Mesendoderm (in vitro differentiated cells): ENCODE data around the gene OR10V1.
"Not testable (repeated sequence)": the region's sequence is repeated elsewhere in the genome, so short reads cannot be mapped to it uniquely, and the experiment has no call there.

Source experiments
- DNase-seq: peaks from one replicate; pipeline ENCODE4 v3.0.0; 2013
- H2AK5ac ChIP-seq: 2 replicates; pipeline ENCODE4 v1.6.1; 2013; ENCODE audit warnings: low read length, inconsistent platforms
- H2BK120ac ChIP-seq: 2 replicates; pipeline ENCODE4 v1.6.1; 2013; ENCODE audit warnings: low read depth, mild to moderate bottlenecking, low read length, moderate library complexity, mixed read lengths
- H2BK15ac ChIP-seq: replicated peaks from 2 replicates; pipeline ENCODE4 v1.6.1; 2013; ENCODE audit warnings: low read depth, mild to moderate bottlenecking, moderate library complexity
- H2BK5ac ChIP-seq: 2 replicates; pipeline ENCODE4 v1.6.1; 2013; ENCODE audit warnings: low read length, inconsistent platforms
- H3K18ac ChIP-seq: 2 replicates; pipeline ENCODE4 v1.6.1; 2013; ENCODE audit warnings: mild to moderate bottlenecking, low read length, mixed read lengths
- H3K23ac ChIP-seq: one replicate; pipeline ENCODE4 v1.6.1; 2013; ENCODE audit warnings: low read length
- H3K27ac ChIP-seq: 2 replicates; pipeline ENCODE4 v1.5.1; 2013; ENCODE audit warnings: low read depth, mild to moderate bottlenecking, inconsistent platforms, low read length, moderate library complexity
- H3K27me3 ChIP-seq: 2 replicates; pipeline ENCODE4 v1.6.1; 2013; ENCODE audit warnings: low read length, control low read depth, mild to moderate bottlenecking, inconsistent platforms; ENCODE audit not compliant: insufficient read depth, poor library complexity
- H3K36me3 ChIP-seq: 2 replicates; pipeline ENCODE4 v1.6.1; 2013; ENCODE audit warnings: low read length, inconsistent platforms; ENCODE audit not compliant: control insufficient read depth, insufficient read depth
- H3K4ac ChIP-seq: one replicate; pipeline ENCODE4 v1.6.1; 2013; ENCODE audit warnings: low read depth, mild to moderate bottlenecking, low read length, moderate library complexity
- H3K4me1 ChIP-seq: 2 replicates; pipeline ENCODE4 v1.6.1; 2013; ENCODE audit warnings: low read depth, low read length, inconsistent platforms; ENCODE audit not compliant: control insufficient read depth
- H3K4me2 ChIP-seq: 2 replicates; pipeline ENCODE4 v1.6.1; 2013; ENCODE audit warnings: low read length
- H3K4me3 ChIP-seq: 2 replicates; pipeline ENCODE4 v1.5.1; 2013; ENCODE audit warnings: mild to moderate bottlenecking, low read length
- H3K56ac ChIP-seq: one replicate; pipeline ENCODE4 v1.6.1; 2013; ENCODE audit warnings: low read length
- H3K79me1 ChIP-seq: 2 replicates; pipeline ENCODE4 v1.6.1; 2013; ENCODE audit warnings: low read length, inconsistent platforms
- H3K79me2 ChIP-seq: 2 replicates; pipeline ENCODE4 v1.6.1; 2013; ENCODE audit warnings: mild to moderate bottlenecking, low read length; ENCODE audit not compliant: control insufficient read depth, insufficient read depth
- H3K9ac ChIP-seq: 2 replicates; pipeline ENCODE4 v1.6.1; 2013; ENCODE audit warnings: low read length, inconsistent platforms
- H4K5ac ChIP-seq: one replicate; pipeline ENCODE4 v1.6.1; 2013; ENCODE audit warnings: low read length
- H4K8ac ChIP-seq: one replicate; pipeline ENCODE4 v1.6.1; 2013; ENCODE audit warnings: low read depth, mild to moderate bottlenecking, control low read depth, low read length, moderate library complexity
- WGBS: extraction: QIAGEN DNeasy Blood & Tissue Kit; methylation state at CpG from one replicate; pipeline ENCODE4 v1.1.7; 2013; ENCODE audit warnings: low lambda C conversion rate, missing lambda C conversion rate; ENCODE audit not compliant: insufficient coverage; ENCODE audit errors: extremely low coverage; 5-methylcytosine and 5-hydroxymethylcytosine counted together

The OR10V1 gene

GRCh38 chr11:59706518-59707285 is 6.9 kb downstream of the OR10V1 start:
- Histone ChIP-seq H4K8ac (no peak overlapping the region), H2BK15ac (no peak overlapping the region), H2BK120ac (no peak overlapping the region), H3K4me2 (no peak overlapping the region), H3K27me3 (no peaks in the 10 kb centered on the region), H3K27ac (no peak overlapping the region), H3K4me1 (no peaks in the 10 kb centered on the region), H3K36me3 (no peaks in the 10 kb centered on the region), H3K9ac (no peak overlapping the region), H3K23ac (no peak overlapping the region), H3K4ac (no peak overlapping the region), H2AK5ac (no peak overlapping the region), H4K5ac (no peak overlapping the region), H3K79me2 (no peaks in the 10 kb centered on the region), H3K79me1 (no peaks in the 10 kb centered on the region), H2BK5ac (no peak overlapping the region), H3K4me3 (no peak overlapping the region), H3K56ac (no peak overlapping the region), H3K18ac (no peak overlapping the region)
- no peak for DNase-seq
- no CpG with 5 or more reads among the region's 5 CpGs for WGBS

- whole genome bisulfite sequencing = no CpG with 5 or more reads among the region's 6 CpGs
These were observed 8.4 kb downstream of the OR10V1 start for GRCh38 chr11:59705294-59705693.

GRCh38 chr11:59703515-59703914 is 10.1 kb downstream of the OR10V1 start:
- H2AK5ac ChIP-seq, H2BK15ac ChIP-seq, H3K4me1 ChIP-seq, H3K18ac ChIP-seq, H3K27ac ChIP-seq, H2BK120ac ChIP-seq, H3K9ac ChIP-seq, H4K5ac ChIP-seq, H4K8ac ChIP-seq, H3K23ac ChIP-seq, H3K27me3 ChIP-seq, H2BK5ac ChIP-seq, H3K4me2 ChIP-seq, DNase-seq, H3K4me3 ChIP-seq, H3K4ac ChIP-seq, H3K36me3 ChIP-seq, H3K79me2 ChIP-seq, H3K79me1 ChIP-seq, H3K56ac ChIP-seq: not testable (repeated sequence)
- no CpG with 5 or more reads among the region's 1 CpG for WGBS

More at GRCh38 chr11:59705294-59705693, 8.4 kb downstream of the OR10V1 start:
- H4K5ac ChIP-seq = no peak overlapping the region
- no peaks in the 10 kb centered on the region for H3K79me2 ChIP-seq
- H3K4me2 ChIP-seq = no peak overlapping the region
- no peak overlapping the region for H3K9ac ChIP-seq
- H2BK120ac ChIP-seq = no peak overlapping the region
- H3K4me1 ChIP-seq = no peaks in the 10 kb centered on the region
- no peak overlapping the region for H3K27ac ChIP-seq
- no peaks in the 10 kb centered on the region for H3K36me3 ChIP-seq
- H2BK5ac ChIP-seq = no peak overlapping the region
- H3K4ac ChIP-seq = no peak overlapping the region
- no peak overlapping the region for H3K18ac ChIP-seq
- H3K23ac ChIP-seq = no peak overlapping the region
- no peaks in the 10 kb centered on the region for H3K79me1 ChIP-seq
- H2BK15ac ChIP-seq = no peak overlapping the region
- no peak overlapping the region for H2AK5ac ChIP-seq
- no peaks in the 10 kb centered on the region for H3K27me3 ChIP-seq
- no peak overlapping the region for H4K8ac ChIP-seq
- DNase-seq = no peak
- H3K56ac ChIP-seq = no peak overlapping the region
- H3K4me3 ChIP-seq = no peak overlapping the region

DNA sequence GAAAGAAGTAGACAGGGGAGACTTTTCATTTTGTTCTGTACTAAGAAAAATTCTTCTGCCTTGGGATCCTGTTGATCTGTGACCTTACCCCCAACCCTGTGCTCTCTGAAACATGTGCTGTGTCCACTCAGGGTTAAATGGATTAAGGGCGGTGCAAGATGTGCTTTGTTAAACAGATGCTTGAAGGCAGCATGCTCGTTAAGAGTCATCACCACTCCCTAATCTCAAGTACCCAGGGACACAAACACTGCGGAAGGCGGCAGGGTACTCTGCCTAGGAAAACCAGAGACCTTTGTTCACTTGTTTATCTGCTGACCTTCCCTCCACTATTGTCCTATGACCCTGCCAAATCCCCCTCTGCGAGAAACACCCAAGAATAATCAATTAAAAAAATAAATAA is 13.5 kb downstream of the OR10V1 start:
- not testable (repeated sequence) for H3K79me2 ChIP-seq, H2BK120ac ChIP-seq, H3K4ac ChIP-seq, H3K27me3 ChIP-seq, H3K4me2 ChIP-seq, H3K36me3 ChIP-seq, H2AK5ac ChIP-seq, H3K4me1 ChIP-seq, H2BK5ac ChIP-seq, H3K9ac ChIP-seq, H3K4me3 ChIP-seq, H2BK15ac ChIP-seq, H4K5ac ChIP-seq, H4K8ac ChIP-seq, H3K27ac ChIP-seq, H3K18ac ChIP-seq, H3K56ac ChIP-seq, H3K79me1 ChIP-seq, DNase-seq, H3K23ac ChIP-seq
- WGBS = no CpG with 5 or more reads among the region's 5 CpGs

DNA sequence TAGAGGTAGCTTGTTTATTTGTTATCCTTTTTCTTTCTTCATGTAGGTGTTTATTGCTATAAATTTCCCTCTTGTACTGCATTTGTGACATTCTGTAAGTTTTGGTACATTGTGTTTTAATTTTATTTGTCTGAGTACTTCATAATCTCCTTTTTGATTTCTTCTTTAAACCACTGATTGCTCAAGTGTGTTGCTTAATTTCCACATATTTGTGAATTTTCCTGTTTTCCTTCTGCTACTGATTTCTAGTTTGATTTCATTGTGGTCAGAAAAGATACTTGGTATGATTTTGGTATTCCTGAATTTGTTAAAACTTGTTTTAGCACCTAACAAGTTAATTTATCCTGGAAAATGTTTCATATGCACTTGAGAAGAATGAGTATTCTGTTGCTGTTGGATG is 15.1 kb downstream of the OR10V1 start:
- H3K4me2 ChIP-seq = no peak overlapping the region
- no peak overlapping the region for H4K8ac ChIP-seq
- H3K23ac ChIP-seq = no peak overlapping the region
- H2BK120ac ChIP-seq = no peak overlapping the region
- no peaks in the 10 kb centered on the region for H3K79me2 ChIP-seq
- H3K27me3 ChIP-seq = no peaks in the 10 kb centered on the region
- H3K9ac ChIP-seq = no peak overlapping the region
- no peak overlapping the region for H4K5ac ChIP-seq
- no peak overlapping the region for H3K4ac ChIP-seq
- H3K56ac ChIP-seq = no peak overlapping the region
- H3K79me1 ChIP-seq = no peaks in the 10 kb centered on the region
- H2AK5ac ChIP-seq = no peak overlapping the region
- no peaks in the 10 kb centered on the region for H3K4me1 ChIP-seq
- no peak overlapping the region for H2BK5ac ChIP-seq
- no peaks in the 10 kb centered on the region for H3K36me3 ChIP-seq
- H3K27ac ChIP-seq = no peak overlapping the region
- no peak overlapping the region for H3K18ac ChIP-seq
- no peak overlapping the region for H3K4me3 ChIP-seq
- H2BK15ac ChIP-seq = no peak overlapping the region
- DNase-seq = no peak

- Histone ChIP-seq H3K79me2 (no peaks in the 10 kb centered on the region), H3K4me1 (no peaks in the 10 kb centered on the region), H3K27me3 (no peaks in the 10 kb centered on the region), H3K4ac (no peak overlapping the region), H3K9ac (no peak overlapping the region), H4K5ac (no peak overlapping the region), H4K8ac (no peak overlapping the region), H3K4me2 (no peak overlapping the region), H3K27ac (no peak overlapping the region), H2BK15ac (no peak overlapping the region), H3K23ac (no peak overlapping the region), H3K56ac (no peak overlapping the region), H2BK5ac (no peak overlapping the region), H3K4me3 (no peak overlapping the region), H3K36me3 (no peaks in the 10 kb centered on the region), H2AK5ac (no peak overlapping the region), H3K79me1 (no peaks in the 10 kb centered on the region), H2BK120ac (no peak overlapping the region), H3K18ac (no peak overlapping the region)
- DNase-seq = no peak
These were observed 20.7 kb downstream of the OR10V1 start for GRCh38 chr11:59692915-59693314.
